ENCODE data around the gene DHTKD1. TPM values are rescaled to one million over a fixed set of nuclear protein-coding genes. Genes with fewer than 3 reads are reported as not detected.
"Not testable (repeated sequence)": the region's sequence is repeated elsewhere in the genome, so short reads cannot be mapped to it uniquely, and the experiment has no call there.

The DHTKD1 gene
- total and polyA plus RNA-seq, 8 donors: 17.5 to 26.7 (median 18.8) TPM

DNA sequence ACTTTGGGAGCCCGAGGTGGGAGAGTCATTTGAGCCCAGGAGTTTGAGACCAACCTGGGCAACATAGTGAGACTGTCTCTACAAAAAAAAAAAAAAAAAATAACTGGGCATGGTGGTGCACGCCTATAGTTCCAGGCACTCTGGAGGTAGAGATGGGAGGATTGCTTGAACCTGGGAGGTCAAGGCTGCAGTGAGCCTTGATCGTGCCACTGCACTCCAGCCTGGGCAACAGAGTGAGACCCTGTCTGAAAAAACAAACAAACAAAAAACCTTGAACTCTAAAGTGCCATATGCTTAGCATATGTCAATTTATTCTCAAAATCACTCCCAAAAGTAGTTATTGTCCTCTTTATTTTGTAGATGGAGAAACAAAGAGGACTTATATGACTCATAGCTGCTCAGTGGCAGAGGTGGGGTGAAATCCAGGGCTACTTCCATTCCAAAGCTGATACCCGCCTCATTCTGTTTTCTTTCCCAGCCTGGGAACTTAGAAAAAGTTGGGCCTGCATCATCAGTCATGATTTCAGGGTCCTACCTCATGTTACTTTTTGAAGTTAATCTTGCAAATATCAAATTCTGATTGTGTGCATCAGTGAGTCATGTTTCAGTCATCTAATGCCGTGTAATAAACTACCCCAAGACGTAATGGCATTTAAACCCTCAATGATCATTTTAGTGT lies 13.3 kb downstream of the DHTKD1 start:
- TF ChIP-seq, protein P1, sequence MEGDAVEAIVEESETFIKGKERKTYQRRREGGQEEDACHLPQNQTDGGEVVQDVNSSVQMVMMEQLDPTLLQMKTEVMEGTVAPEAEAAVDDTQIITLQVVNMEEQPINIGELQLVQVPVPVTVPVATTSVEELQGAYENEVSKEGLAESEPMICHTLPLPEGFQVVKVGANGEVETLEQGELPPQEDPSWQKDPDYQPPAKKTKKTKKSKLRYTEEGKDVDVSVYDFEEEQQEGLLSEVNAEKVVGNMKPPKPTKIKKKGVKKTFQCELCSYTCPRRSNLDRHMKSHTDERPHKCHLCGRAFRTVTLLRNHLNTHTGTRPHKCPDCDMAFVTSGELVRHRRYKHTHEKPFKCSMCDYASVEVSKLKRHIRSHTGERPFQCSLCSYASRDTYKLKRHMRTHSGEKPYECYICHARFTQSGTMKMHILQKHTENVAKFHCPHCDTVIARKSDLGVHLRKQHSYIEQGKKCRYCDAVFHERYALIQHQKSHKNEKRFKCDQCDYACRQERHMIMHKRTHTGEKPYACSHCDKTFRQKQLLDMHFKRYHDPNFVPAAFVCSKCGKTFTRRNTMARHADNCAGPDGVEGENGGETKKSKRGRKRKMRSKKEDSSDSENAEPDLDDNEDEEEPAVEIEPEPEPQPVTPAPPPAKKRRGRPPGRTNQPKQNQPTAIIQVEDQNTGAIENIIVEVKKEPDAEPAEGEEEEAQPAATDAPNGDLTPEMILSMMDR (IDR thresholded peaks at IDR 0.05): no peak
- H3K9me3 ChIP-seq: no peaks in the 10 kb centered on the region
- H3K4me1 ChIP-seq: no peaks in the 10 kb centered on the region
- intact Hi-C loops (cut with DNase I): no loop called here
- H3K27me3 ChIP-seq: no peaks in the 10 kb centered on the region
- ATAC-seq (no peak), DNase-seq (no peak)
- H3K27ac ChIP-seq: no peak overlapping the region
- no peak overlapping the region for H3K4me3 ChIP-seq
- H3K36me3 ChIP-seq: peaks cover 0 to 27% of the 10 kb centered on the region in 2 donors

DNA sequence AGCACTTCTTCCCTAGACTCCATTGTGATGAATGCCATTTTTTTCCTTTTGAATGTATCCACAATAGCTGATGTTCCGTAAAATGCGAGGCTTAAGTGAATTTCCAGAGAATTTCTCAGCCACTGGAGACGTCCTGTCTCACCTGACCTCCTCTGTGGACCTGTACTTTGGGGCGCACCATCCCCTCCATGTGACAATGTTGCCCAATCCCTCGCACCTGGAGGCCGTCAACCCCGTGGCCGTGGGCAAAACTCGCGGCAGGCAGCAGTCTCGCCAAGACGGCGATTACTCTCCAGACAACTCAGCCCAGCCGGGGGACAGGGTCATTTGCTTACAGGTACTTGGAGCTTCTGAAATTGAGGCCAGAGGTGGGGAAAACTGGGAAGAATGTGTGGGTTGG lies 20.2 kb downstream of the DHTKD1 start:
- TF ChIP-seq, protein P1 (IDR thresholded peaks at IDR 0.05): no peak
- DNase-seq: no peak
- no peak overlapping the region for H3K27ac ChIP-seq
- peaks cover 0 to 83% of the 10 kb centered on the region in 2 donors for H3K36me3 ChIP-seq
- no peak for ATAC-seq
- no peaks in the 10 kb centered on the region for H3K4me1 ChIP-seq
- no peaks in the 10 kb centered on the region for H3K27me3 ChIP-seq
- no peaks in the 10 kb centered on the region for H3K9me3 ChIP-seq
- intact Hi-C loops (cut with DNase I): no loop called here
- H3K4me3 ChIP-seq: no peak overlapping the region

DNA sequence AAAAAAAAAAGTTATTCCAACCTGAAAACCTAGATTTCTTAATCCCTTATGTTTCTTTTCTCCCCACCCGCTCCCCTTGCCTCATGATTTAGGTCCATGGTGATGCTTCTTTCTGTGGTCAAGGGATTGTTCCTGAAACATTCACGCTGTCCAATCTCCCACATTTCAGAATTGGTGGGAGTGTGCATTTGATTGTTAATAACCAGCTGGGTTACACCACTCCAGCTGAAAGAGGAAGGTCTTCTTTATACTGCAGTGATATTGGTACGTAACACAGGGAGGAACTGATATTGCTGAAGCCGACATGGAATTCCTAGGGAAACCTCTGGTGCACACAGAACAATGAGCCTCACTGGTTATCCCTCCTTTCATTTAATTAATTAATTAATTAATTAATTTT lies 22.7 kb downstream of the DHTKD1 start:
- TF ChIP-seq, protein P1 (IDR thresholded peaks at IDR 0.05): no peak
- Histone ChIP-seq H3K4me1 (no peaks in the 10 kb centered on the region), H3K36me3 (peaks cover 0 to 84% of the 10 kb centered on the region in 2 donors), H3K27me3 (no peaks in the 10 kb centered on the region), H3K27ac (no peak overlapping the region), H3K9me3 (no peaks in the 10 kb centered on the region), H3K4me3 (no peak overlapping the region)
- intact Hi-C loops (cut with DNase I): no loop called here
- ATAC-seq: no peak
- DNase-seq: no peak

DNA sequence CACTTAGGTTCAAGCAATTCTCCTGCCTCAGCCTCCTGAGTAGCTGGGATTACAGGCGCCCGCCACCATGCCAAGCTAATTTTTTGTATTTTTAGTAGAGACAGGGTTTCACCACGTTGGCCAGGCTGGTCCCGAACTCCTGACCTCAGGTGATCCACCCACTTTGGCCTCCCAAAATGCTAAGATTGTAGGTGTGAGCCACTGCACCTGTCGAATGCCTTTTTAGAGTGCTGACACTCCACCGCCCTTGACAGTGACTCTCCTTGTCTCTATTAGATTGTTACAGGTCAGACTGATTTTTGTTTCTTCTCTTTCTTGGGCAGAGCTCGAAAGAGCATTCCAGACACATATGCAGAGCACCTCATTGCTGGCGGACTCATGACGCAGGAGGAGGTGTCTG lies 28.6 kb downstream of the DHTKD1 start:
- H3K4me3 ChIP-seq; DNase-seq; H3K27ac ChIP-seq; H3K9me3 ChIP-seq; ATAC-seq; H3K4me1 ChIP-seq; intact Hi-C loops (cut with DNase I); H3K27me3 ChIP-seq: not testable (repeated sequence)
- H3K36me3 ChIP-seq: peaks cover 0 to 70% of the 10 kb centered on the region in 2 donors

DNA sequence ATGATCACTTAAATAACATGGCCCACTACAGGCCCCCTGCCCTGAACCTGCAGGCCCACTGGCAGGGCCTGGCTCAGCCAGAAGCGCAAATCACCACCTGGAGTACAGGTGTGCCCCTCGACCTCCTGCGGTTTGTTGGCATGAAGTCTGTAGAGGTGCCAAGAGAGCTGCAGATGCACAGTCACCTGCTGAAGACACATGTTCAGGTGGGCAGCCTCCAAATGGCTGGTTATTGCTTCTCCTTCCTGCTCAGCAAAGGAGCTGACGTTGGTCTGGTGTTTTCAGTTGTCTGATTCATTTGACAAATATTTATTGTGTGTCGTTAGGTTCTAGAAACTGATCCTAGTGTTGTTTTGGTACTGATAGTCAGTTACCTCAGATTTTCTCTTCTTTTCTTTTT lies 29.0 kb downstream of the DHTKD1 start:
- Histone ChIP-seq H3K27me3 (no peaks in the 10 kb centered on the region), H3K4me1 (no peaks in the 10 kb centered on the region), H3K9me3 (no peaks in the 10 kb centered on the region), H3K27ac (no peak overlapping the region), H3K4me3 (no peak overlapping the region), H3K36me3 (peaks cover 0 to 72% of the 10 kb centered on the region in 2 donors)
- TF ChIP-seq, protein P1 (IDR thresholded peaks at IDR 0.05): no peak
- ATAC-seq: no peak
- intact Hi-C loops (cut with DNase I): no loop called here
- DNase-seq: no peak

DNA sequence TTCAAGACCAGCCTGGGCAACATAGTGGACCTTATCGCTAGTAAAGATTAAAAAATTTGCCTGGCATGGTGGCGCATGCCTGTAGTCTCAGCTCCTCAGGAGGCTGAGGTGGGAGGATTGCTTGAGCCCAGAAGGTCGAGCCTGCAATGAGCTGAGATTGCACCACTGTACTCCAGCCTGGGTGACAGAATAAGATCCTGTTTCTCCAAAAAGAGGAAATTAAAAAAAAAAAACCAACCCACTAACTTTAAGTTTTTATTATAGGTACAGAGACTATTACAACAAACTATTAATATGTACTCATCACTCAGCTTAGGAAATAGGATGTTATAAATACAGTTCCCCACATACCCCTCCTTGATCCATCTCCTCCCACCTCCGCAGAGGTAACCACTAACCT lies 30.2 kb downstream of the DHTKD1 start:
- no peaks in the 10 kb centered on the region for H3K27me3 ChIP-seq
- H3K4me3 ChIP-seq: no peak overlapping the region
- peaks cover 0 to 72% of the 10 kb centered on the region in 2 donors for H3K36me3 ChIP-seq
- DNase-seq: no peak
- intact Hi-C loops (cut with DNase I): no loop called here
- no peak for ATAC-seq
- TF ChIP-seq, protein P1 (IDR thresholded peaks at IDR 0.05): no peak
- no peaks in the 10 kb centered on the region for H3K4me1 ChIP-seq
- no peak overlapping the region for H3K27ac ChIP-seq
- no peaks in the 10 kb centered on the region for H3K9me3 ChIP-seq

Measured in left lung (tissue), 10 donors.